Thoracic aorta (tissue), 2 donors: ENCODE measurements around the gene CMC4. TPM values are rescaled to one million over a fixed set of nuclear protein-coding genes. Genes with fewer than 3 reads are reported as not detected.

Experiments
- ATAC-seq: fragments of 150-250 bp; one replicate; pipeline ENCODE4 v1.8.0; 2017; ENCODE audit warnings: low read depth; ENCODE audit not compliant: insufficient number of reproducible peaks, low FRiP score
- DNase-seq: peaks from one replicate; pipeline ENCODE4 v3.0.0-alpha.2; 2020; ENCODE audit warnings: low spot score
- H3K27ac ChIP-seq, 2 donors: fragments of 200-600 bp; sonication (generic); 1 replicate in 1 of 2; 2 replicates in 1 of 2; pipeline ENCODE4 v1.5.1; 2016; ENCODE audit warnings: mild to moderate bottlenecking in 2 of 2, moderate library complexity in 2 of 2
- H3K27me3 ChIP-seq: fragments of 200-600 bp; sonication (generic); replicated peaks from 2 replicates; pipeline ENCODE4 v1.6.0; 2016; ENCODE audit warnings: mild to moderate bottlenecking; ENCODE audit not compliant: insufficient read depth
- H3K36me3 ChIP-seq: fragments of 200-600 bp; sonication (generic); one replicate; pipeline ENCODE4 v1.5.1; 2016
- H3K4me1 ChIP-seq, 2 donors: fragments of 200-600 bp; sonication (generic); 1 replicate in 1 of 2; 2 replicates in 1 of 2; pipeline versions ENCODE4 v1.5.1 to v1.6.0; 2016; ENCODE audit warnings: low read depth in 2 of 2, mild to moderate bottlenecking in 1 of 2; ENCODE audit not compliant: control insufficient read depth in 1 of 2
- H3K4me3 ChIP-seq: fragments of 200-600 bp; sonication (generic); 2 replicates; pipeline ENCODE4 v1.5.1; 2016; ENCODE audit warnings: mild to moderate bottlenecking
- H3K9me3 ChIP-seq: fragments of 200-600 bp; sonication (generic); 2 replicates; pipeline ENCODE4 v1.5.1; 2016
- total RNA-seq, 2 donors: library from RNA; depleted of rRNA; stranded (reverse); fragments of >200 nt; gene quantifications; one replicate each; pipeline versions ENCODE4 v1.1.0 to v1.2.3, GENCODE V29; 2016
- TF ChIP-seq, protein P1 (sequence below): fragments of 200-600 bp; sonication (generic); IDR thresholded peaks from one replicate; pipeline ENCODE4 v1.5.1; 2019; ENCODE audit warnings: antibody characterized with exemption

CMC4 gene
- total RNA-seq, 2 donors from 2014 or later = 11.9 to 32.5 TPM

GRCh38 chrX:155035688-155036087, 35.2 kb downstream of the CMC4 start:
- Histone ChIP-seq H3K27me3 (no peaks in the 10 kb centered on the region), H3K4me3 (no peak overlapping the region), H3K27ac (no peak overlapping the region), H3K9me3 (no peaks in the 10 kb centered on the region), H3K36me3 (no peaks in the 10 kb centered on the region), H3K4me1 (no peaks in the 10 kb centered on the region)
- ATAC-seq (no peak), DNase-seq (no peak)
- TF ChIP-seq, protein P1, sequence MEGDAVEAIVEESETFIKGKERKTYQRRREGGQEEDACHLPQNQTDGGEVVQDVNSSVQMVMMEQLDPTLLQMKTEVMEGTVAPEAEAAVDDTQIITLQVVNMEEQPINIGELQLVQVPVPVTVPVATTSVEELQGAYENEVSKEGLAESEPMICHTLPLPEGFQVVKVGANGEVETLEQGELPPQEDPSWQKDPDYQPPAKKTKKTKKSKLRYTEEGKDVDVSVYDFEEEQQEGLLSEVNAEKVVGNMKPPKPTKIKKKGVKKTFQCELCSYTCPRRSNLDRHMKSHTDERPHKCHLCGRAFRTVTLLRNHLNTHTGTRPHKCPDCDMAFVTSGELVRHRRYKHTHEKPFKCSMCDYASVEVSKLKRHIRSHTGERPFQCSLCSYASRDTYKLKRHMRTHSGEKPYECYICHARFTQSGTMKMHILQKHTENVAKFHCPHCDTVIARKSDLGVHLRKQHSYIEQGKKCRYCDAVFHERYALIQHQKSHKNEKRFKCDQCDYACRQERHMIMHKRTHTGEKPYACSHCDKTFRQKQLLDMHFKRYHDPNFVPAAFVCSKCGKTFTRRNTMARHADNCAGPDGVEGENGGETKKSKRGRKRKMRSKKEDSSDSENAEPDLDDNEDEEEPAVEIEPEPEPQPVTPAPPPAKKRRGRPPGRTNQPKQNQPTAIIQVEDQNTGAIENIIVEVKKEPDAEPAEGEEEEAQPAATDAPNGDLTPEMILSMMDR = no peak

DNA sequence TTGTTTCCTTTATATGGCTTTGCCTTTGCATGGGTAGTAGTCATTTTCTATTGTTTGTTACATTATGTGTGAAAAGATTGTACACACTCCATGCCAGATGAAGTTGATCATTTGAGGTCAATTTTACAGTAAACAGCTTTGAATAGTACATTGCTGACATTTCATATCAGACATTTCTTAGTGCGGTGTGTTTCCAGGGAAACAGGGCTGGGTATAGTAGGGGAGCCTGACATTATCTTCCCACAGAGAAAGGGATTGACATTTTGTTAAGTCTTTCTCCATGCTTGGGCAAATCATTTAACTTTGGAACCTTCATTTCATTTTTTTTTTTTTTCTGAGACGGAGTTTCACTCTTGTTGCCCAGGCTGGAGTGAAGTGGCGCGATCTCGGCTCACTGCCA, 39.3 kb downstream of the CMC4 start:
- DNase-seq = no peak
- H3K27ac ChIP-seq = no peak overlapping the region

DNA sequence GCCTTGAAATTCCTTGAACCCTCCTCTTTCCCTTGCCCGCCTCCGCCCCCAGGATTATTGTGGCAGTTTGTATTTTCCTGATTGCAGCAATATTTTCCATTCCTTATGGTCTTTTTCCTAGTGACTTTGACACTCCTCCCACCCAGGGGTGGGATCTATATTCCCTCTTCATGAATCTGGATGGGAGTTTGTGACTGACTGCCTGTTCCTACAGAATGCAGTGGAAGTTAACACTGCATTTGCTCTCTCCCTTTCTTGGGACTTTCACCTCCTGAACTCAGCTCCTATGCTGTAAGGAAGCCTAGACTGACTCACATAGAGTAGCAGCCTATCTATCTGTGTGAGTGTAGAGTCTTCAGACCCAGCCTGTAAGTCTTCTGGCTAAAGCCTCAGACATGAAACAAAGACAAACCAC, 42.1 kb downstream of the CMC4 start:
- H3K4me1 ChIP-seq = peaks cover 0 to 11% of the 10 kb centered on the region in 2 donors
- H3K9me3 ChIP-seq = no peaks in the 10 kb centered on the region
- ATAC-seq (no peak), DNase-seq (no peak)
- H3K4me3 ChIP-seq = no peak overlapping the region
- H3K27ac ChIP-seq = peak overlapping the region; percentile 43 to 97
- H3K36me3 ChIP-seq = no peaks in the 10 kb centered on the region
- H3K27me3 ChIP-seq = no peaks in the 10 kb centered on the region
- TF ChIP-seq, protein P1 = no peak

More for the DNA sequence above, 39.3 kb downstream of the CMC4 start:
- TF ChIP-seq, protein P1 = no peak
- H3K4me1 ChIP-seq = peaks cover 0 to 11% of the 10 kb centered on the region in 2 donors
- H3K4me3 ChIP-seq = no peak overlapping the region
- H3K27me3 ChIP-seq = no peaks in the 10 kb centered on the region
- ATAC-seq = no peak
- H3K9me3 ChIP-seq = no peaks in the 10 kb centered on the region
- H3K36me3 ChIP-seq = no peaks in the 10 kb centered on the region

DNA sequence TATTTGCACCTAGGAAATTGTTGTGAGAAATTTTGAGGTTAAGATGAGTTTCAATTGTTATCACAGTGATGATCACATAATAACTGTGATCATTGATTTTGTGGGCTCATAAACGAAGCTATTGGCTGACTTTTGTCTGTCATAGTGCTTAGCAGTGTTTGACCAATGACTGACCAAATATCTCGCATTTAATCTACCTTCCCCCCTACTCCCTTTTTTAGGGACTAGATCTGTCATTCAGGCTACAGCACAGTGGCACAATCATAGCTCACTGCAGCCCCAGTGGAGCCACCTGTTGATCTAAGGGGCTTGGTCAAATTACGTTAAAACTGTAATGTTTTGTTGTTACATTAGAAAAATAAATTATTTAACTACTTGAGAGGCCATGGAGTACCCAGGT, 42.8 kb downstream of the CMC4 start:
- peak overlapping the region; percentile 94 to 97 for H3K27ac ChIP-seq
- H3K4me1 ChIP-seq = peaks cover 0 to 11% of the 10 kb centered on the region in 2 donors
- peak overlapping the region; percentile 82 for H3K4me3 ChIP-seq
- H3K9me3 ChIP-seq = no peaks in the 10 kb centered on the region
- ATAC-seq (no peak), DNase-seq (no peak)
- H3K27me3 ChIP-seq = no peaks in the 10 kb centered on the region
- TF ChIP-seq, protein P1 = no peak
- no peaks in the 10 kb centered on the region for H3K36me3 ChIP-seq

GRCh38 chrX:155027509-155028066, 43.3 kb downstream of the CMC4 start:
- TF ChIP-seq, protein P1 = no peak
- no peak for DNase-seq
- peak overlapping the region; percentile 94 to 97 for H3K27ac ChIP-seq
- H3K9me3 ChIP-seq = no peaks in the 10 kb centered on the region
- H3K4me1 ChIP-seq = peaks cover 0 to 11% of the 10 kb centered on the region in 2 donors
- no peaks in the 10 kb centered on the region for H3K36me3 ChIP-seq
- peak; percentile 62 for ATAC-seq
- no peaks in the 10 kb centered on the region for H3K27me3 ChIP-seq
- peak overlapping the region; percentile 82 for H3K4me3 ChIP-seq
